GM12878 (cell line): Measurements from ENCODE around the gene MYL3. TPM values are rescaled to one million over a fixed set of nuclear protein-coding genes. Genes with fewer than 3 reads are reported as not detected.

ENCODE experiments used
- ATAC-seq: fragments of 200-7000 bp; cut with Tn5 transposase; 3 replicates; pipeline ENCODE4 v1.9.1; 2020; ENCODE audit warnings: mild to moderate bottlenecking, moderate library complexity
- BruUV-seq: library from RNA; stranded (reverse); fragments of 400-500 nt; replicated peaks from 2 replicates; lab custom pipeline; 2021; lab: Mats Ljungman, UMichigan
- CTCF ChIA-PET: fragments of 300-600 bp; sonication (Branson Sonifier 250); formaldehyde crosslinking; extraction: SDS; loops from one replicate; lab custom pipeline; 2021; ENCODE audit warnings: inconsistent platforms; lab: Yijun Ruan, JAX
- POLR2A ChIA-PET: fragments of 350-600 bp; formaldehyde crosslinking; extraction: SDS; loops from one replicate; lab custom pipeline; 2021; ENCODE audit warnings: inconsistent platforms; lab: Charles Lee
- RAD21 ChIA-PET: fragments of 300-600 bp; sonication (Branson Sonifier 250); formaldehyde crosslinking; loops from one replicate; lab custom pipeline; 2023; ENCODE audit warnings: antibody characterized with exemption; ENCODE audit not compliant: unreplicated experiment; lab: Charles Lee
- SMC1A ChIA-PET: fragments of 300-600 bp; sonication (Branson Sonifier 250); formaldehyde crosslinking; loops from one replicate; lab custom pipeline; 2023; ENCODE audit not compliant: unreplicated experiment, uncharacterized antibody; lab: Charles Lee
- DNase-seq: peaks from one replicate; pipeline ENCODE4 v3.0.0-alpha.2; 2011; ENCODE audit warnings: low read depth, low spot score
- FAIRE-seq: peaks from 3 replicates; lab custom pipeline; 2011; peaks lifted over from hg19 to GRCh38; lab: Jason Lieb, UNC
- H2AFZ ChIP-seq: 2 replicates; pipeline ENCODE4 v1.6.0; 2011; ENCODE audit warnings: low read depth, low read length, control low read depth; ENCODE audit not compliant: control insufficient read depth
- H3K27ac ChIP-seq: 2 replicates; pipeline ENCODE4 v1.5.1; 2011; ENCODE audit warnings: control low read depth; ENCODE audit not compliant: control insufficient read depth, insufficient read depth
- H3K27me3 ChIP-seq, 2 experiments: replicated peaks in 1 of 2; 2 replicates each; pipeline versions ENCODE4 v1.6.0 to v1.6.1; 2011; ENCODE audit warnings: low read length in 1 of 2; ENCODE audit not compliant: control insufficient read depth in 2 of 2, insufficient read depth in 2 of 2
- H3K36me3 ChIP-seq, 2 experiments: 2 replicates each; pipeline ENCODE4 v1.5.1; 2011; ENCODE audit warnings: low read length in 1 of 2; ENCODE audit not compliant: control insufficient read depth in 2 of 2, insufficient read depth in 2 of 2
- H3K4me1 ChIP-seq: 2 replicates; pipeline ENCODE4 v1.6.1; 2011; ENCODE audit warnings: mild to moderate bottlenecking, low read length, moderate library complexity, mixed read lengths; ENCODE audit not compliant: control insufficient read depth, insufficient read depth
- H3K4me2 ChIP-seq: 2 replicates; pipeline ENCODE4 v1.6.0; 2011; ENCODE audit warnings: control low read depth; ENCODE audit not compliant: control insufficient read depth, insufficient read depth
- H3K4me3 ChIP-seq: fragments of 200-600 bp; sonication (generic); 2 replicates; pipeline ENCODE4 v1.5.1; 2016
- H3K79me2 ChIP-seq: 2 replicates; pipeline ENCODE4 v1.6.0; 2011; ENCODE audit warnings: low read length; ENCODE audit not compliant: control insufficient read depth, insufficient read depth
- H3K9ac ChIP-seq: 2 replicates; pipeline ENCODE4 v1.8.0; 2011; ENCODE audit warnings: low read length, control low read depth, mixed read lengths; ENCODE audit not compliant: control insufficient read depth, insufficient read depth
- H3K9me3 ChIP-seq: replicated peaks from 3 replicates; pipeline ENCODE4 v1.5.1; 2011; ENCODE audit warnings: mild to moderate bottlenecking, low read length; ENCODE audit not compliant: control insufficient read depth, insufficient read depth
- H4K20me1 ChIP-seq: 2 replicates; pipeline ENCODE4 v1.6.0; 2011; ENCODE audit not compliant: control insufficient read depth, insufficient read depth
- ASH2L ChIP-seq: fragments of 300-600, 200-600 bp; sonication (generic); IDR thresholded peaks from 2 replicates; pipeline ENCODE4 v1.6.1; 2017; ENCODE audit warnings: low read depth, mild to moderate bottlenecking, borderline replicate concordance
- CHD2 ChIP-seq: IDR thresholded peaks from 2 replicates; pipeline ENCODE4 v1.6.1; 2011; ENCODE audit warnings: low read depth, low read length, improper control_type of control experiment, borderline replicate concordance
- FOXM1 ChIP-seq: IDR thresholded peaks from 2 replicates; pipeline ENCODE4 v1.6.1; 2012; ENCODE audit warnings: low read depth, mild to moderate bottlenecking, inconsistent platforms, low read length, moderate library complexity
- IKZF2 ChIP-seq, 2 experiments: fragments of 450-650 bp; IDR thresholded peaks; 2 replicates each; pipeline ENCODE4 v1.6.1; 2017; ENCODE audit warnings: mild to moderate bottlenecking in 2 of 2, moderate library complexity in 2 of 2
- SPI1 ChIP-seq: IDR thresholded peaks from 2 replicates; pipeline ENCODE4 v1.6.1; 2011; ENCODE audit warnings: low read depth, mild to moderate bottlenecking, low read length, moderate library complexity, borderline replicate concordance; ENCODE audit not compliant: insufficient read depth
- SRF ChIP-seq, 2 experiments: IDR thresholded peaks; 2 replicates each; pipeline ENCODE4 v1.6.1; 2011; ENCODE audit warnings: low read depth in 2 of 2, low read length in 2 of 2, mild to moderate bottlenecking in 1 of 2, moderate library complexity in 1 of 2
- STAT1 ChIP-seq: fragments of 450-650 bp; conservative IDR thresholded peaks from 2 replicates; pipeline ENCODE4 v1.6.1; 2014; ENCODE audit warnings: antibody characterized with exemption, mild to moderate bottlenecking
- TCF12 ChIP-seq: IDR thresholded peaks from 2 replicates; pipeline ENCODE4 v1.6.1; 2011; ENCODE audit warnings: low read depth, mild to moderate bottlenecking, low read length
- ZNF217 ChIP-seq: fragments of 450-650 bp; IDR thresholded peaks from 2 replicates; pipeline ENCODE4 v1.6.1; 2017; ENCODE audit warnings: antibody characterized with exemption, mild to moderate bottlenecking
- WGBS: methylation state at CpG from one replicate; pipeline ENCODE4 v1.1.6; 2016; ENCODE audit warnings: low lambda C conversion rate; ENCODE audit not compliant: insufficient replicate concordance, insufficient coverage; ENCODE audit errors: missing lambda C conversion rate; 5-methylcytosine and 5-hydroxymethylcytosine counted together
- in situ Hi-C: fragments of 300-500 bp; cut with MboI; formaldehyde crosslinking; loops from 9 replicates; pipeline ENCODE4 v1.14.3; 2018; ENCODE audit warnings: mixed read lengths
- intact Hi-C: fragments of 100-400 bp; cut with micrococcal nuclease; formaldehyde crosslinking; loops from one replicate; pipeline ENCODE4 v1.14.2; 2022; ENCODE audit not compliant: unreplicated experiment
- polyA plus RNA-seq, 11 experiments: library from polyadenylated mRNA; depleted of rRNA in 4 of 11; unstranded in 6 of 11; stranded (reverse) in 5 of 11; fragments of >200 nt; fragmentation: Nextera tagmentation in 4 of 11; fragmentation: Illumina TruSeq in 1 of 11; extraction: Ambion mirVana in 4 of 11; extraction: Trizol in 1 of 11; gene quantifications; 1 replicate in 1 of 11; 2 replicates in 10 of 11; pipeline versions ENCODE4 v1.2.1 to v1.2.3, GENCODE V29; 2011 to 2016; ENCODE audit warnings: inconsistent platforms in 2 of 11, missing spikeins in 2 of 11, low read depth in 1 of 11
- total RNA-seq, 4 experiments: library from RNA; depleted of rRNA in 3 of 4; stranded (reverse); fragments of >200 nt in 3 of 4; fragmentation: Illumina TruSeq in 1 of 4; extraction: Trizol in 1 of 4; gene quantifications; 2 replicates each; pipeline versions ENCODE4 v1.2.1 to v1.2.3, GENCODE V29; 2013 to 2021
- TF ChIP-seq, protein P1 (sequence below): fragments of 450-650 bp; formaldehyde crosslinking; IDR thresholded peaks from 2 replicates; pipeline ENCODE4 v1.4.0; 2022; ENCODE audit warnings: mild to moderate bottlenecking, moderate library complexity

The MYL3 gene
- total and polyA plus RNA-seq, 10 of the 15 experiments (the other 5 are each of a cell fraction or from before 2014, with no cell fraction given): 0.40 TPM; not detected in 9

DNA sequence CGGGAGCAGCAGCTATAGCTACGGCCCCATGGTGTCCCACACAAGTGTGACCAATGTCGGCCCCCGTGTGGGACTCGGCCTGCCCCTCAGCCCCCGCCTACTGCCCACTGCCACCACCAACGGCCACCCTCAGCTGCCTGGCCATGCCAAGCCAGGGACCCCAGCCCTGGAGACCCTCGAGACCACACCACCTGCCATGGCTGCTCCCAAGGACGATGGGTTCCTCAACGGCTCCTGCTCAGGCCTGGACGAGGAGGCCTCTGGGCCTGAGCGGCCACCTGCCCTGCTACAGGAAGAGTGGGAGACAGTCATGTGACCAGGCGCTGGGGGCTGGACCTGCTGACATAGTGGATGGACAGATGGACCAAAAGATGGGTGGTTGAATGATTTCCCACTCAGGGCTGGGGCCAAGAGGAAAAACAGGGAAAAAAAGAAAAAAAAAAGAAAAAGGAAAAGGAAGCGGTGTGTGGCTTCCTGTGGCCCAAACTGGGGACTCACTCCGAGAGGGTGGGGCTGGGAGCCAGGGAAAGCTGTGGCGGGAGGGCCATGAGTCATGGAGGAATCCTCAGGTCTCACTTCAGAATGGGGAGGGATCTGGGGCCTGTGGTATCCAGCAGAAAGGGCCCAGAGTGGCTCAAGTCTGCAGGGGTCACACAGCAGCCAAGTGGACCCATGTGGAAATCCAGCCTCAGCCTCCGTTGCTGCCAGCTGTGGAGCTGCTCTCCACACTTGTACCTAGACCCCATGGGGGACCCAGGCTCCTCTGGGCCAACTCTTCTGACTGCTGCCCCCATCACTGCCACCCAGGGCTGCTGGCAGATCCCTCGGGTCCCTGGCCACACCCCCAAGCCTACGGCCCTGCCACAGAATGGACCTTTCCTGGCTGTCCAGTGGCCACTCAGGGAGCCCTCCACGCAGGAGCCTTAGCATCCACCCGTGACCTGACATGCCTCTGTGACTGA, 40.4 kb upstream of the MYL3 start:
- Histone ChIP-seq H3K9me3 (no peaks in the 10 kb centered on the region), H3K27ac (no peak overlapping the region), H2AFZ (no peak overlapping the region), H3K79me2 (no peaks in the 10 kb centered on the region), H3K4me1 (no peaks in the 10 kb centered on the region), H3K9ac (no peak overlapping the region), H3K4me3 (no peak overlapping the region), H3K4me2 (no peak overlapping the region), H4K20me1 (no peaks in the 10 kb centered on the region), H3K27me3 (no peaks in the 10 kb centered on the region), H3K36me3 (no peaks in the 10 kb centered on the region)
- RAD21 ChIA-PET: no interaction called here
- no peak for FAIRE-seq
- in situ Hi-C loops (no loop called here), intact Hi-C loops (no loop called here)
- BruUV-seq: no TSS peak
- ATAC-seq: no peak
- DNase-seq: no peak
- POLR2A ChIA-PET: no interaction called here
- WGBS: 40% methylated on average over 21 of the region's 21 CpGs
- SMC1A ChIA-PET: interaction anchor here (0.5 kb wide), 1 partner anchor 9 kb away, joined by 3 read pairs; no protein-coding TSS in a partner anchor
- TF ChIP-seq IKZF2 (IDR thresholded peaks at IDR 0.05): no peak
- no peak for TF ChIP-seq STAT1
- TF ChIP-seq SRF (IDR thresholded peaks at IDR 0.05; ENCODE audit: low read depth in 2 of 2, low read length in 2 of 2): no peak
- TF ChIP-seq FOXM1: no peak
- TF ChIP-seq TCF12: no peak
- TF ChIP-seq SPI1: no peak
- TF ChIP-seq, protein P1, sequence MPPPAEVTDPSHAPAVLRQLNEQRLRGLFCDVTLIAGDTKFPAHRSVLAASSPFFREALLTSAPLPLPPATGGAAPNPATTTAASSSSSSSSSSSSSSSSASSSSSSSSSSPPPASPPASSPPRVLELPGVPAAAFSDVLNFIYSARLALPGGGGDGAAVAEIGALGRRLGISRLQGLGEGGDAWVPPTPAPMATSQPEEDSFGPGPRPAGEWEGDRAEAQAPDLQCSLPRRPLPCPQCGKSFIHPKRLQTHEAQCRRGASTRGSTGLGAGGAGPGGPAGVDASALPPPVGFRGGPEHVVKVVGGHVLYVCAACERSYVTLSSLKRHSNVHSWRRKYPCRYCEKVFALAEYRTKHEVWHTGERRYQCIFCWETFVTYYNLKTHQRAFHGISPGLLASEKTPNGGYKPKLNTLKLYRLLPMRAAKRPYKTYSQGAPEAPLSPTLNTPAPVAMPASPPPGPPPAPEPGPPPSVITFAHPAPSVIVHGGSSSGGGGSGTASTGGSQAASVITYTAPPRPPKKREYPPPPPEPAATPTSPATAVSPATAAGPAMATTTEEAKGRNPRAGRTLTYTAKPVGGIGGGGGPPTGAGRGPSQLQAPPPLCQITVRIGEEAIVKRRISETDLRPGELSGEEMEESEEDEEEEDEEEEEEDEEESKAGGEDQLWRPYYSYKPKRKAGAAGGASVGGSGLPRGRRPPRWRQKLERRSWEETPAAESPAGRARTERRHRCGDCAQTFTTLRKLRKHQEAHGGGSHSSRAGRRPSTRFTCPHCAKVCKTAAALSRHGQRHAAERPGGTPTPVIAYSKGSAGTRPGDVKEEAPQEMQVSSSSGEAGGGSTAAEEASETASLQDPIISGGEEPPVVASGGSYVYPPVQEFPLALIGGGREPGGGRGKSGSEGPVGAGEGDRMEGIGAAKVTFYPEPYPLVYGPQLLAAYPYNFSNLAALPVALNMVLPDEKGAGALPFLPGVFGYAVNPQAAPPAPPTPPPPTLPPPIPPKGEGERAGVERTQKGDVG: no peak
- TF ChIP-seq ASH2L: no peak
- TF ChIP-seq CHD2: no peak
- no peak for TF ChIP-seq ZNF217
- CTCF ChIA-PET: no interaction called here
